ENCODE data around the gene FAF1. TPM values are rescaled to one million over a fixed set of nuclear protein-coding genes. Genes with fewer than 3 reads are reported as not detected.
A peak's percentile ranks its signal among the peaks of the same experiment; 100 is the strongest.

Gene FAF1
- total RNA-seq, 1 donor from 2014 or later = 47.8 TPM

DNA sequence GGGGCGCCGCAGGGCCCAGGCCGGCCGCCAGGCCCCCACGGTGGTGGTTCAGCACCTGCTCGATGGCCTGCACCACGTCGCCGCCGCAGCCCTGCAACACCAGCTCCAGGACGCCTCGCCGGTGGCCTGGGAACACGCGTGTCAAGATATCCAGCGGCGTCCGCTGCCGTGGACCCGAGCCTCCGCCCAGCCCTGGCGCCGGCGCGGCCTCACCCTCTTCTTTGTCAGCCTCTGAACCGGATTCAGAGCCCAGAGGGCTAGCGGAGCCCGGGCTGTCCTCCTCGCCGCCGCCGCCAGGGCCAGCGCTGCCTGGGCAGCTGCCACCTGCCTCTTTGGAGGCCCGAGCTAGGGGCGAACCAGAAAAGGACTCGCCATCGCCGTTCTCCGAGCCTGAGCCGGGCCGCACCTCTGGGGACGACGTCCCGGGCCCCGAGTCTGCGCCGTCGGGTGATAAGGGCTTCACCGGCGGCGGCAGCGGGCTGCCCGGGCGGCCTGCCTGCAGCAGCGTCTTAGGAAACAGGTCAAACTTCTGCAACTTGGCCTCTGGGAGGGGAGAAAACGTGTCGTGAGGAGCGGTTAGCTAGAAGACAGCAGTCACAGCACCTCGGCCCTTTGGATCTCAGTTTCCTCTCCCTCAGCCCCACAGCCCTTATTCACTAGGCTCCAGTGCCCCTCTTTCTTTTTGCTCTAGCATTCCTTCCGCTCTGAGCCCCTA lies 540.7 kb downstream of the FAF1 start:
- no peak for DNase-seq (ENCODE audit: low spot score)

- DNase-seq (ENCODE audit: low spot score) = no peak
Observed at GRCh38 chr1:50418600-50419109, 541.4 kb downstream of the FAF1 start.

GRCh38 chr1:50417946-50418599 lies 542.0 kb downstream of the FAF1 start:
- DNase-seq (ENCODE audit: low spot score) = no peak

- no peak for DNase-seq (ENCODE audit: low spot score)
Observed at GRCh38 chr1:50417507-50417906, 542.6 kb downstream of the FAF1 start.

- DNase-seq (ENCODE audit: low spot score) = peak; percentile 76
Observed at GRCh38 chr1:50416553-50417453, 543.3 kb downstream of the FAF1 start.

- peak; percentile 64 for DNase-seq (ENCODE audit: low spot score)
Observed at GRCh38 chr1:50416150-50416527, 543.9 kb downstream of the FAF1 start.

GRCh38 chr1:50415235-50416149 lies 544.6 kb downstream of the FAF1 start:
- peak; percentile 81 for DNase-seq (ENCODE audit: low spot score)

- no peak for DNase-seq (ENCODE audit: low spot score)
Observed at GRCh38 chr1:50414853-50415234, 545.2 kb downstream of the FAF1 start.

DNA sequence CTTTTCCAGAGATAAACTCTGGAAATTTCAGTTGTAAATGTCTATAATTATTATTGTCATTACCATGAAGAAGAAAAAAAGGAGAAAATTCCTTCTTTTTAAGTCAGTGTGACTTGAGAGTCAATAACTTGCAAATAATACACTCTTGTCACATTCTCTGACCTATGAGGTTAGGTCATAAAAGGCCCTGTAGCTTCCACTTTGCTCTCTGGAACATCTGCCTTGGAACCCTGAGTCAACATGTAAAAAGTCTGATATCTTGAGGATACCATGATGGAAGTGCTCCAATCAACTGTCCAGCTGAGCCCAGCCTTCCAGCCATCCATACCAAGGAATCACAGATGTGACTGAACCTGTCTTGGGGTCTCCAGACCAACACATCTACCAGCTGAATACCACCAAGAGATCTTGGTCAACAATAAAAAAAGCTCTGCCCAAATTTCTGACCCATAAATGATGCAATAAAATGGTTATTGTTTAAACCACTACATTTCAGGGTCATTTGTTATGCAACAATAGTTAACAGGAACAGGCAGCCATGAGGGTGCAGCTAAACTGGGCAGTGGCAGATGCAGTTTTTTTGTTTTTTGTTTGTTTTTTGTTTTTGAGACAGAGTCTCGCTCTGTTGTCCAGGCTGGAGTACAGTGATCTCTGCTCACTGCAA lies 547.1 kb downstream of the FAF1 start:
- DNase-seq (ENCODE audit: low spot score) = no peak

- no peak for DNase-seq (ENCODE audit: low spot score)
Observed at GRCh38 chr1:50405814-50406213, 554.3 kb downstream of the FAF1 start.

GRCh38 chr1:50393522-50394120 lies 566.4 kb downstream of the FAF1 start:
- DNase-seq (ENCODE audit: low spot score) = no peak

Other genes with a start within 250 kb of the FAF1 start
- 33.1 TPM for gene CDKN2C, start 10.0 kb upstream of the FAF1 start, total RNA-seq
- gene C1orf185, start 142.0 kb upstream of the FAF1 start, total RNA-seq = not detected